Endothelial cell of umbilical vein (primary cell): ENCODE results near the gene NDRG2. TPM values are rescaled to one million over a fixed set of nuclear protein-coding genes. Genes with fewer than 3 reads are reported as not detected.

Experiments
- BruUV-seq: library from RNA; stranded (reverse); fragments of 400-500 nt; replicated peaks from 2 replicates; lab custom pipeline; 2021; lab: Mats Ljungman, UMichigan
- CTCF ChIA-PET: fragments of 300-600, 350-600 bp; sonication (Branson Sonifier 250); formaldehyde crosslinking; loops from one replicate; lab custom pipeline; 2021; ENCODE audit warnings: antibody characterized with exemption, inconsistent platforms; lab: Charles Lee
- POLR2A ChIA-PET: fragments of 300-600, 350-600 bp; sonication (Branson Sonifier 250); formaldehyde crosslinking; loops from one replicate; lab custom pipeline; 2021; ENCODE audit warnings: antibody characterized with exemption, inconsistent platforms; lab: Charles Lee
- DNase-seq: peaks from one replicate; pipeline ENCODE4 v3.0.0-alpha.2; 2011; ENCODE audit warnings: low read depth, low spot score
- FAIRE-seq: peaks from 2 replicates; lab custom pipeline; 2011; peaks lifted over from hg19 to GRCh38; lab: Jason Lieb, UNC
- H2AFZ ChIP-seq: 2 replicates; pipeline ENCODE4 v1.6.0; 2012; ENCODE audit warnings: low read depth, low read length, control low read depth, inconsistent platforms
- H3K27ac ChIP-seq: 2 replicates; pipeline ENCODE4 v1.5.1; 2011; ENCODE audit warnings: low read depth, mild to moderate bottlenecking, control low read depth, low read length, moderate library complexity; ENCODE audit not compliant: insufficient read depth
- H3K27me3 ChIP-seq, 2 experiments: 2 replicates each; pipeline versions ENCODE4 v1.6.0 to v1.6.1; 2011; ENCODE audit warnings: low read length in 2 of 2, mixed read lengths in 1 of 2; ENCODE audit not compliant: control insufficient read depth in 2 of 2, insufficient read depth in 2 of 2
- H3K36me3 ChIP-seq, 2 experiments: 2 replicates in 1 of 2; 3 replicates in 1 of 2; pipeline ENCODE4 v1.5.1; 2011; ENCODE audit warnings: low read length in 2 of 2, mild to moderate bottlenecking in 1 of 2, moderate library complexity in 1 of 2; ENCODE audit not compliant: control insufficient read depth in 2 of 2, insufficient read depth in 2 of 2; ENCODE audit errors: extremely low read depth in 1 of 2
- H3K4me1 ChIP-seq: 3 replicates; pipeline ENCODE4 v1.5.1; 2011; ENCODE audit warnings: mild to moderate bottlenecking, low read length; ENCODE audit not compliant: control insufficient read depth, insufficient read depth; ENCODE audit errors: extremely low read depth
- H3K4me2 ChIP-seq: 2 replicates; pipeline ENCODE4 v1.6.1; 2011; ENCODE audit warnings: low read length, control low read depth, mixed read lengths; ENCODE audit not compliant: insufficient read depth
- H3K4me3 ChIP-seq, 3 experiments: fragments of 200-600 bp in 1 of 3; sonication (generic), shearing (Covaris generic) in 1 of 3; replicated peaks in 1 of 3; 2 replicates each; pipeline ENCODE4 v1.5.1; 2011 to 2016; ENCODE audit warnings: control low read depth in 3 of 3, low read length in 3 of 3, mild to moderate bottlenecking in 2 of 3, inconsistent platforms in 1 of 3, low read depth in 1 of 3, moderate library complexity in 1 of 3; ENCODE audit not compliant: insufficient read depth in 1 of 3
- H3K79me2 ChIP-seq: 2 replicates; pipeline ENCODE4 v1.6.0; 2012; ENCODE audit warnings: low read length, inconsistent platforms; ENCODE audit not compliant: control insufficient read depth, insufficient read depth
- H3K9ac ChIP-seq: replicated peaks from 2 replicates; pipeline ENCODE3; 2011; ENCODE audit warnings: low read length, control low read depth; ENCODE audit not compliant: insufficient read depth; ENCODE audit errors: extremely low read depth
- H3K9me1 ChIP-seq: replicated peaks from 3 replicates; pipeline ENCODE4 v1.6.0; 2011; ENCODE audit warnings: mild to moderate bottlenecking, low read length; ENCODE audit not compliant: control insufficient read depth, insufficient read depth; ENCODE audit errors: extremely low read depth
- H3K9me3 ChIP-seq: replicated peaks from 2 replicates; pipeline ENCODE4 v1.5.1; 2012; ENCODE audit warnings: low read length, inconsistent platforms; ENCODE audit not compliant: control insufficient read depth, insufficient read depth
- H4K20me1 ChIP-seq: replicated peaks from 2 replicates; pipeline ENCODE3; 2011; ENCODE audit warnings: mild to moderate bottlenecking, low read length; ENCODE audit not compliant: control insufficient read depth, insufficient read depth; ENCODE audit errors: extremely low read depth
- EZH2 ChIP-seq: IDR thresholded peaks from 2 replicates; pipeline ENCODE4 v1.6.1; 2012; ENCODE audit warnings: borderline replicate concordance, low read depth, mild to moderate bottlenecking, moderate library complexity, low read length, inconsistent platforms; ENCODE audit not compliant: severe bottlenecking
- FOS ChIP-seq: IDR thresholded peaks from 2 replicates; pipeline ENCODE4 v1.6.1; 2011; ENCODE audit warnings: mild to moderate bottlenecking, low read length, moderate library complexity, borderline replicate concordance; ENCODE audit not compliant: insufficient read depth
- GATA2 ChIP-seq: IDR thresholded peaks from 2 replicates; pipeline ENCODE4 v1.7.0; 2011; ENCODE audit warnings: low read depth, mild to moderate bottlenecking, moderate library complexity, mixed read lengths, low read length; ENCODE audit not compliant: insufficient read length, insufficient read depth
- JUN ChIP-seq: IDR thresholded peaks from 2 replicates; pipeline ENCODE4 v1.6.1; 2011; ENCODE audit warnings: borderline replicate concordance, low read depth; ENCODE audit not compliant: insufficient read length, insufficient read depth
- MYC ChIP-seq: IDR thresholded peaks from one replicate; pipeline ENCODE4 v1.6.1; 2011; ENCODE audit warnings: mild to moderate bottlenecking, low read depth, low read length
- POLR2A ChIP-seq: IDR thresholded peaks from 2 replicates; pipeline ENCODE4 v1.6.1; 2012; ENCODE audit warnings: low read depth, mild to moderate bottlenecking, control low read depth, low read length
- POLR2AphosphoS5 ChIP-seq: IDR thresholded peaks from 2 replicates; pipeline ENCODE4 v1.6.1; 2012; ENCODE audit warnings: low read depth, mild to moderate bottlenecking, control low read depth, low read length, moderate library complexity; ENCODE audit not compliant: insufficient read depth
- dilution Hi-C: fragments of 300-500 bp; cut with MboI; formaldehyde crosslinking; loops from one replicate; pipeline ENCODE4 v1.15.0; 2019; ENCODE audit warnings: low sequenced_read_pairs; ENCODE audit not compliant: extremely low pct_ligation_motif_present
- intact Hi-C: fragments of 100-400 bp; cut with micrococcal nuclease; formaldehyde crosslinking; loops from one replicate; pipeline ENCODE4 v1.10.0; 2022
- polyA plus RNA-seq, 4 experiments: library from polyadenylated mRNA; depleted of rRNA in 3 of 4; stranded (reverse) in 3 of 4; unstranded in 1 of 4; fragments of >200 nt; gene quantifications; 2 replicates each; pipeline versions ENCODE4 v1.2.1 to v1.2.3, GENCODE V29; 2011 to 2012; ENCODE audit warnings: missing spikeins in 1 of 4
- total RNA-seq: library from RNA; stranded (reverse); gene quantifications from 2 replicates; pipeline ENCODE4 v1.2.3, GENCODE V29; 2021
- TF ChIP-seq, protein P1 (sequence below), 2 donors: IDR thresholded peaks; 1 replicate in 1 of 2; 2 replicates in 1 of 2; pipeline ENCODE4 v1.5.1; 2011; ENCODE audit warnings: low read length in 2 of 2, mild to moderate bottlenecking in 2 of 2, moderate library complexity in 2 of 2, control low read depth in 1 of 2, inconsistent platforms in 1 of 2, low read depth in 1 of 2; ENCODE audit not compliant: insufficient read depth in 1 of 2; ENCODE audit errors: extremely low read depth in 1 of 2
- TF ChIP-seq, protein P2 (sequence below): IDR thresholded peaks from 2 replicates; pipeline ENCODE4 v1.6.1; 2011; ENCODE audit not compliant: insufficient read depth, insufficient read length

Gene NDRG2
- total and polyA plus RNA-seq, 2 donors (not counting 3 experiments of a cell fraction or from before 2014, with no cell fraction given) = 0.54 TPM; not detected in 1

DNA sequence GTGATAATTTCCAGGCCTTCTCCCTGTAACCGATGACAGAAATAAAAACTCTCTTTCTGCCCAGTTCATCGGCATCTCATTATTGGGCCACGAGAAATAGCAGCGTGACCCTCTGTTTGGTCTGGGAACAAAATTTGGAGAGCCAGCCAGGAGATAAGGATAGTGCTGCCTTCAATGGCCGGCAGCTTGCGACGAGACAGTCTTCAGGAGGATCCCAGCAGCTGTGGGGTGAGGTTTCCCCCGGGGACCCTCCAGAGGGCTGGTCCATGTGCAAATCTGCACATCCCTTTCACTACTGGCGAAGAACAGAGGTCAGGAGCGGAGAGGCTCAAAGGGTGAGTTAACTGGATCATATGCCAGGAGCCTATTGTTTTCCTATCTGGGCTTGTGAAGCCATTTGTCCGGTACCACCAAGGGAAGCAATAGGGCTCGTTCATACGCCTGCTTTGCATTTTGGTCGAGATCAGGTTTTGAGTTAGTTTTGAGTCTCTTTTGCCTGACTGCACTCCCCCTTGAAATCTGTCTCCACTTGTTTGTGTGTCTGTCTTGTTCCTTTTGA lies 21.0 kb downstream of the NDRG2 start:
- H4K20me1 ChIP-seq = no peaks in the 10 kb centered on the region
- dilution Hi-C loops (no loop called here), intact Hi-C loops (no loop called here)
- H3K79me2 ChIP-seq = no peaks in the 10 kb centered on the region
- no peak overlapping the region for H3K4me2 ChIP-seq
- H3K27me3 ChIP-seq = no peaks in the 10 kb centered on the region
- H3K9me1 ChIP-seq = no peaks in the 10 kb centered on the region
- ChIA-PET CTCF (interaction anchor here (0.7 to 2.9 kb wide), 5 partner anchors 10 to 43 kb away, joined by 3 to 42 read pairs (median 5); no protein-coding TSS in a partner anchor), POLR2A (no interaction called here)
- H2AFZ ChIP-seq = no peak overlapping the region
- H3K4me1 ChIP-seq = no peaks in the 10 kb centered on the region
- no peak overlapping the region for H3K9ac ChIP-seq
- H3K36me3 ChIP-seq = no peaks in the 10 kb centered on the region
- no peak for DNase-seq
- H3K9me3 ChIP-seq = no peaks in the 10 kb centered on the region
- no peak overlapping the region for H3K4me3 ChIP-seq
- BruUV-seq = no TSS peak
- TF ChIP-seq JUN (no peak), EZH2 (no peak), POLR2AphosphoS5 (no peak), FOS (no peak), POLR2A (no peak), MYC (no peak), GATA2 (no peak)
- TF ChIP-seq, protein P1, sequence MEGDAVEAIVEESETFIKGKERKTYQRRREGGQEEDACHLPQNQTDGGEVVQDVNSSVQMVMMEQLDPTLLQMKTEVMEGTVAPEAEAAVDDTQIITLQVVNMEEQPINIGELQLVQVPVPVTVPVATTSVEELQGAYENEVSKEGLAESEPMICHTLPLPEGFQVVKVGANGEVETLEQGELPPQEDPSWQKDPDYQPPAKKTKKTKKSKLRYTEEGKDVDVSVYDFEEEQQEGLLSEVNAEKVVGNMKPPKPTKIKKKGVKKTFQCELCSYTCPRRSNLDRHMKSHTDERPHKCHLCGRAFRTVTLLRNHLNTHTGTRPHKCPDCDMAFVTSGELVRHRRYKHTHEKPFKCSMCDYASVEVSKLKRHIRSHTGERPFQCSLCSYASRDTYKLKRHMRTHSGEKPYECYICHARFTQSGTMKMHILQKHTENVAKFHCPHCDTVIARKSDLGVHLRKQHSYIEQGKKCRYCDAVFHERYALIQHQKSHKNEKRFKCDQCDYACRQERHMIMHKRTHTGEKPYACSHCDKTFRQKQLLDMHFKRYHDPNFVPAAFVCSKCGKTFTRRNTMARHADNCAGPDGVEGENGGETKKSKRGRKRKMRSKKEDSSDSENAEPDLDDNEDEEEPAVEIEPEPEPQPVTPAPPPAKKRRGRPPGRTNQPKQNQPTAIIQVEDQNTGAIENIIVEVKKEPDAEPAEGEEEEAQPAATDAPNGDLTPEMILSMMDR (IDR thresholded peaks at IDR 0.05; ENCODE audit: extremely low read depth in 1 of 2, insufficient read depth in 1 of 2, low read depth in 1 of 2, low read length in 2 of 2) = no peak
- TF ChIP-seq, protein P2, sequence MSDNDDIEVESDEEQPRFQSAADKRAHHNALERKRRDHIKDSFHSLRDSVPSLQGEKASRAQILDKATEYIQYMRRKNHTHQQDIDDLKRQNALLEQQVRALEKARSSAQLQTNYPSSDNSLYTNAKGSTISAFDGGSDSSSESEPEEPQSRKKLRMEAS = no peak
- H3K27ac ChIP-seq = no peak overlapping the region
- FAIRE-seq = no peak
